NB4 (cell line): Measurements from ENCODE around the gene SHISA5.

ENCODE experiments used
- CTCF ChIP-seq: IDR thresholded peaks from one replicate; pipeline ENCODE4 v1.5.1; 2012; ENCODE audit warnings: low read depth, low read length
- POLR2A ChIP-seq: IDR thresholded peaks from 2 replicates; pipeline ENCODE4 v1.6.1; 2011; ENCODE audit warnings: mild to moderate bottlenecking; ENCODE audit not compliant: insufficient read length; ENCODE audit errors: extremely low read depth

GRCh38 chr3:48430708-48431101 lies 73.3 kb downstream of the SHISA5 start:
- TF ChIP-seq CTCF (no peak), POLR2A (no peak)
